SW 1271 (cell line): ENCODE results near the gene RTN1.

Experiments used
- DNase-seq, 2 experiments: peaks; one replicate each; lab custom pipeline; 2025; lab: John Stamatoyannopoulos, UW

Gene RTN1

DNA sequence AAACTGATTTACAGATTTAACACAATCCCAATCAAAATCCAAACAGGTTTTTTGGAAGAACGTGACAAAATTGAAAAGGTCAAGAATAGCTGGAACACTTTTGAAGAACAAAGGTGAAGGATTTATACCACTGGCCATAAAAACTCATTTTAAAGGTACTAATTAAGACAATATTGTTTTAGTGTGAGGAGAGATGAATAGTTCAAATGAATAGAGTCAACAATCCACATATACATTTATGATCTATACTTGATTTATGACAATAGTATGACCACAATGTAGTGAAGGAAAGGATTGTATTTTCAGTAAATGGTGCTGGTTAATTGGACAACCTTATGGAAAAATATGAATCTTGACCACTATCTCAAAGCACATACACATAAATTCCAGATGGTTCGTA, 323.3 kb downstream of the RTN1 start:
- no peak for DNase-seq
